GM12872 (cell line): ENCODE measurements around the gene C3orf62.

Experiments
- CTCF ChIP-seq: IDR thresholded peaks from 3 replicates; pipeline ENCODE4 v1.5.1; 2011; ENCODE audit warnings: low read depth, mild to moderate bottlenecking, low read length, moderate library complexity; ENCODE audit not compliant: insufficient read depth

The C3orf62 gene

GRCh38 chr3:49222002-49222401 is 55.0 kb downstream of the C3orf62 start:
- TF ChIP-seq CTCF = no peak

DNA sequence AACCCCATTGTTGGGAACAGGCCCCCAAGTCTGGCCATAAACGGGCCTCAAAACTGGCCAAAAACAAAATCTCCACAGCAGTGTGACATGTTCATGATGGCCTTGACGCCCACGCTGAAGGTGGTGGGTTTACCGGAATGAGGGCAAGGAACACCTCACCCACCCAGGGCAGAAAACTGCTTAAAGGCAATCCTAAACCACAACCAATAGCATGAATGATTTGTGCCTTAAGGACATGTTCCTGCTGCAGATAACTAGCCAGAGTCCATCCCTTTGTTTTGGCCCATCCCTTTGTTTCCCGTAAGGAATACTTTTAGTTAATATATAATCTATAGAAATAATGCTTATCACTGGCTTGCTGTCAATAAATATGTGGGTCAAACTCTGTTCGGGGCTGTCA is 57.9 kb downstream of the C3orf62 start:
- TF ChIP-seq CTCF = no peak
